PC-9 (cell line): Measurements from ENCODE around the gene QSER1. TPM values are rescaled to one million over a fixed set of nuclear protein-coding genes. Genes with fewer than 3 reads are reported as not detected.

Experiments
- BruUV-seq: library from RNA; stranded (reverse); fragments of 400-500 nt; replicated peaks from 2 replicates; lab custom pipeline; 2021; lab: Mats Ljungman, UMichigan
- CTCF ChIA-PET: fragments of 300-600 bp; sonication (Branson Sonifier 250); formaldehyde crosslinking; loops from one replicate; lab custom pipeline; 2022; ENCODE audit warnings: antibody characterized with exemption; lab: Charles Lee
- POLR2A ChIA-PET: fragments of 300-600 bp; sonication (Branson Sonifier 250); formaldehyde crosslinking; loops from one replicate; lab custom pipeline; 2022; ENCODE audit warnings: antibody characterized with exemption; ENCODE audit not compliant: unreplicated experiment; lab: Charles Lee
- DNase-seq, 2 experiments: peaks; one replicate each; pipeline versions ENCODE4 v3.0.0 to v3.0.0-alpha.2; 2015 to 2022; ENCODE audit warnings: mixed read lengths in 1 of 2
- H2AFZ ChIP-seq: fragments of 200-600 bp; sonication (generic); 2 replicates; pipeline ENCODE4 v1.8.1; 2017; ENCODE audit warnings: antibody characterized with exemption
- H3F3A ChIP-seq: fragments of 200-600 bp; sonication (generic); 2 replicates; pipeline ENCODE4 v1.8.1; 2017; ENCODE audit warnings: antibody characterized with exemption, mild to moderate bottlenecking, low read depth; ENCODE audit not compliant: insufficient read depth
- H3K27ac ChIP-seq: fragments of 200-600 bp; sonication (generic); 2 replicates; pipeline ENCODE4 v1.6.1; 2016; ENCODE audit warnings: mixed run types
- H3K27me3 ChIP-seq: fragments of 200-600 bp; sonication (generic); 2 replicates; pipeline ENCODE4 v1.6.1; 2016; ENCODE audit warnings: low read depth, mixed run types; ENCODE audit not compliant: insufficient read depth
- H3K36me3 ChIP-seq: fragments of 200-600 bp; sonication (generic); 2 replicates; pipeline ENCODE4 v1.6.1; 2016; ENCODE audit warnings: low read depth, mixed run types
- H3K4me1 ChIP-seq: fragments of 200-600 bp; sonication (generic); replicated peaks from 2 replicates; pipeline ENCODE4 v1.6.1; 2016; ENCODE audit warnings: mixed run types; ENCODE audit not compliant: insufficient read depth
- H3K4me2 ChIP-seq: fragments of 200-600 bp; sonication (generic); 2 replicates; pipeline ENCODE4 v1.6.1; 2017; ENCODE audit warnings: mixed run types
- H3K4me3 ChIP-seq: fragments of 200-600 bp; sonication (generic); 2 replicates; pipeline ENCODE4 v1.6.1; 2016; ENCODE audit warnings: mixed run types
- H3K79me2 ChIP-seq: fragments of 200-600 bp; sonication (generic); 2 replicates; pipeline ENCODE4 v1.6.1; 2017; ENCODE audit warnings: low read depth, mixed run types
- H3K9me2 ChIP-seq: fragments of 200-600 bp; sonication (generic); 2 replicates; pipeline ENCODE4 v1.8.1; 2017; ENCODE audit warnings: mild to moderate bottlenecking; ENCODE audit not compliant: insufficient read depth
- H3K9me3 ChIP-seq: fragments of 200-600 bp; sonication (generic); 2 replicates; pipeline ENCODE4 v1.8.1; 2016; ENCODE audit warnings: low read depth; ENCODE audit not compliant: insufficient read depth
- H4K20me1 ChIP-seq: fragments of 200-600 bp; sonication (generic); 2 replicates; pipeline ENCODE4 v1.8.1; 2017; ENCODE audit not compliant: insufficient read depth
- CTCF ChIP-seq: fragments of 200-600 bp; sonication (generic); conservative IDR thresholded peaks from 2 replicates; pipeline ENCODE4 v1.6.1; 2017; ENCODE audit warnings: mixed run types, antibody characterized with exemption, mild to moderate bottlenecking, moderate library complexity
- EZH2 ChIP-seq: fragments of 200-600 bp; sonication (generic); IDR thresholded peaks from 2 replicates; pipeline ENCODE4 v1.8.0; 2017; ENCODE audit warnings: antibody characterized with exemption, low read depth
- intact Hi-C: fragments of 100-400 bp; cut with micrococcal nuclease; formaldehyde crosslinking; loops from one replicate; pipeline ENCODE4 v1.10.0; 2022; ENCODE audit not compliant: unreplicated experiment
- total RNA-seq: library from RNA; stranded (reverse); gene quantifications from 2 replicates; pipeline ENCODE4 v1.2.3, GENCODE V29; 2021

Gene QSER1
- total RNA-seq, 1 experiment from 2014 or later = 60.2 TPM

- no TSS peak for BruUV-seq
- Histone ChIP-seq H3K27ac (no peak overlapping the region), H3F3A (no peaks in the 10 kb centered on the region), H3K9me2 (no peaks in the 10 kb centered on the region), H3K4me1 (no peaks in the 10 kb centered on the region), H3K4me2 (no peak overlapping the region), H3K4me3 (no peak overlapping the region), H3K27me3 (no peaks in the 10 kb centered on the region), H4K20me1 (peaks cover 4% of the 10 kb centered on the region; the same call in 1 of the 2 replicates), H2AFZ (no peak overlapping the region), H3K36me3 (peaks cover 28% of the 10 kb centered on the region), H3K79me2 (peaks cover 44% of the 10 kb centered on the region), H3K9me3 (peaks cover 4% of the 10 kb centered on the region; the same call in 1 of the 2 replicates)
- no peak for DNase-seq
- intact Hi-C loops = no loop called here
- TF ChIP-seq EZH2 (no peak), CTCF (no peak)
- ChIA-PET POLR2A (no interaction called here), CTCF (interaction anchor here (0.6 kb wide), 1 partner anchor 139 kb away, joined by 4 read pairs; no protein-coding TSS in a partner anchor)
Observed at GRCh38 chr11:32939046-32939445, 46.4 kb downstream of the QSER1 start.

- Histone ChIP-seq H4K20me1 (peaks cover 4% of the 10 kb centered on the region; the same call in 1 of the 2 replicates), H3K9me2 (no peaks in the 10 kb centered on the region), H3K79me2 (peaks cover 44% of the 10 kb centered on the region), H3K36me3 (peaks cover 20% of the 10 kb centered on the region; the same call in 1 of the 2 replicates), H3F3A (no peaks in the 10 kb centered on the region), H3K4me3 (no peak overlapping the region), H2AFZ (no peak overlapping the region), H3K9me3 (peaks cover 4% of the 10 kb centered on the region; the same call in 1 of the 2 replicates), H3K27me3 (no peaks in the 10 kb centered on the region), H3K4me2 (no peak overlapping the region), H3K4me1 (no peaks in the 10 kb centered on the region), H3K27ac (no peak overlapping the region)
- DNase-seq = no peak
- no TSS peak for BruUV-seq
- no peak for TF ChIP-seq CTCF
- TF ChIP-seq EZH2 = no peak
- CTCF ChIA-PET = no interaction called here
- intact Hi-C loops = no loop called here
- POLR2A ChIA-PET = no interaction called here
Observed at GRCh38 chr11:32939866-32940265, 47.3 kb downstream of the QSER1 start.

GRCh38 chr11:32940865-32941264 lies 48.3 kb downstream of the QSER1 start:
- TF ChIP-seq CTCF = no peak
- TF ChIP-seq EZH2 = no peak

More at GRCh38 chr11:32940865-32941264, 48.3 kb downstream of the QSER1 start:
- Histone ChIP-seq H3K9me2 (no peaks in the 10 kb centered on the region), H2AFZ (no peak overlapping the region), H3K36me3 (peaks cover 20% of the 10 kb centered on the region; the same call in 1 of the 2 replicates), H3K4me3 (no peak overlapping the region), H3F3A (no peaks in the 10 kb centered on the region), H3K4me1 (no peaks in the 10 kb centered on the region), H3K4me2 (no peak overlapping the region), H4K20me1 (peaks cover 4% of the 10 kb centered on the region; the same call in 1 of the 2 replicates), H3K9me3 (peaks cover 4% of the 10 kb centered on the region; the same call in 1 of the 2 replicates), H3K27ac (no peak overlapping the region), H3K27me3 (no peaks in the 10 kb centered on the region), H3K79me2 (peaks cover 44% of the 10 kb centered on the region)
- BruUV-seq = no TSS peak
- ChIA-PET POLR2A (no interaction called here), CTCF (no interaction called here)
- intact Hi-C loops = no loop called here
- no peak for DNase-seq
